GM21381 (cell line): ENCODE data around the gene C4A.
"Not testable (repeated sequence)": the region's sequence is repeated elsewhere in the genome, so short reads cannot be mapped to it uniquely, and the experiment has no call there.

ENCODE experiments used
- ATAC-seq: cut with Tn5 transposase; IDR thresholded peaks from one replicate; pipeline ENCODE4 v1.9.1; 2021; ENCODE audit warnings: mild to moderate bottlenecking, moderate library complexity; ENCODE audit not compliant: unreplicated experiment

C4A gene

DNA sequence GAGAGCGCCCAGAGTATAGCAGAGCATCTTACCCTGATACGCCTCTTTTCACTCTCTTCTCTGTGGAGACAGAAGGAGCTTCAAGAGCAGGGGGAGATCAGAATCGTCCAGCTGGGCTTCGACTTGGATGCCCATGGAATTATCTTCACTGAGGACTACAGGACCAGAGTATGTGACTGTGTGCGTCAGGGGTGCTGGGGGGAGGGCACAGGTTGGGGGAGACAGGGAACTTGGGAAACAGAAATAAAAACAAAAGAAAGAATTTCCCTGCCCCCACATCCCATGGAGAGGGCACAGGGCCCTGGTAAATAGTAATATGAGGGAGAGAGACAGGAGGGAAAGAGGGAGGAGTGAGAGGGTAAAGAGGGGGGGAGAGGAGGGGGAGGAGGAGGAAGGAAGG is 3.0 kb upstream of the C4A start:
- ATAC-seq, result no peak

DNA sequence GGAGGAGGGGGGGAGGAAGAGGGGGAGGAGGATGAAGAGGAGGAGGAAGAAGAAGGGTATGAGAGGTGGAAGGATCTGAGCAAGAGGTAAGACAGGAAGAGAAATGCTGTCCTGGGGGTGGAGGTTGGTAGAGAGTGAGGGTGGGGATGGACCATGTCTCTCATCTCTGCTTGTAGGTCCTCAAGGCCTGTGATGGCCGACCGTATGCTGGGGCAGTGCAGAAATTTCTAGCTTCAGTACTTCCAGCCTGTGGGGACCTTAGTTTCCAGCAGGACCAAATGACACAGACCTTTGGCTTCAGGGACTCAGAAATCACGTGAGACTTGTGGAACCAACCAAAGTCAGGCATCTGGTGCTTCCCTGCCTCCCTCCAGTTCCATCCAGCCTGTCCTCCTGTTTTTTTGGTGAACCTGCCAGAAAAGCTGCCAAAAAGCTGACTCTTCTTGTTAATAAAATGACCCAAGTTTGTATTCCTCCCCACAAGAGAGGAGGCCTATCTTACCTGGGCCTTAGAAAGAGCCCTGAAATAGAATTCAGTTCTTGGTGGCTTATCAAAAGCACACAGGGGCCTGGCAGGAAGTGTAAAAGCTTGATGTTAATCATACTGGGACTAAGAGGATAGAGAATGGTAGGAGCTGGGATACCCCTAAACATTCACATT is 2.5 kb upstream of the C4A start:
- ATAC-seq, result no peak

DNA sequence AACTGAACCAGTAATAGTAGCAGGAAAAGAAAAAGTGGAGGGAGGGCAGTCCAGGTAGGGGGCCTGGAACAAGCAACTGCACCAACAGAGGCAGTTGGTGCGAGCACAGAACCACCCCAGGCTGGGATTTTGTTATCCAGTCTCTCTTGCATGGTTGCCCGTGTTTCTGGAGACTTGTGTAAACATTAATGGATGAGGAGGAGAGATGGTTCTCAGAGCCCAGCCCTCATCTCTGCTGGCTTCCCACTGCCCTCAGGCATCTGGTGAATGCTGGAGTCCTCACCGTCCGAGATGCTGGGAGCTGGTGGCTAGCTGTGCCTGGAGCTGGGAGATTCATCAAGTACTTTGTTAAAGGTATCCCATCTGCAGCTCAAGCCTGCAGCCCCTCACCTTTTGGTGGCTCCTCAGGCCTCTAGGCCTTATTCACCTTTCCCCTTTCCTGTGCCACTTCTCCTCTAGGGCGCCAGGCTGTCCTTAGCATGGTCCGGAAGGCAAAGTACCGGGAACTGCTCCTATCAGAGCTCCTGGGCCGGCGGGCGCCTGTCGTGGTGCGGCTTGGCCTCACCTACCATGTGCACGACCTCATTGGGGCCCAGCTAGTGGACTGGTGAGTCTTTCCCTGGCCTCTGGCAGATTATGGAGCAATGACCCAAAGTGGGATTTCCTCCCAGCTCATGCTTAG is 1.5 kb upstream of the C4A start:
- ATAC-seq, result not testable (repeated sequence)

DNA sequence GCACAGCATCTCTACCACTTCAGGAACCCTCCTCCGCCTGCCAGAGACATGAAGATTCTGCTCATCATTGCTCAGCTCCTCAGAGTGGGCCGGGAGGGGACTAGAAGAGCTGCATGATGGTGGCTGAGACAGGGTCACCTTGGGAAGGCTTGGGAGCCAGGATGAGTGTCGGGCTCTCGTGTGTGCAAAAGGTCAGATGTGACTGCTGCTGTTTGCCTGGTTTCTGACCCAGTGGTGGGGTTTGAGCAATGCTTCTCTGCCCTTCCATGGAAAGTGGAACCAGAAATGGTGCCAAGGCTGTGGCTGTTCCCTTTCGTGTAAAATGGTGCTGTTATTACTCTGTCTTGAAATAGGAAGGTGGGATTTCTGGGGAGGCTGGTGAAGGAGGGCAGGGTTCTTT is 859 bp upstream of the C4A start:
- ATAC-seq, result not testable (repeated sequence)

DNA sequence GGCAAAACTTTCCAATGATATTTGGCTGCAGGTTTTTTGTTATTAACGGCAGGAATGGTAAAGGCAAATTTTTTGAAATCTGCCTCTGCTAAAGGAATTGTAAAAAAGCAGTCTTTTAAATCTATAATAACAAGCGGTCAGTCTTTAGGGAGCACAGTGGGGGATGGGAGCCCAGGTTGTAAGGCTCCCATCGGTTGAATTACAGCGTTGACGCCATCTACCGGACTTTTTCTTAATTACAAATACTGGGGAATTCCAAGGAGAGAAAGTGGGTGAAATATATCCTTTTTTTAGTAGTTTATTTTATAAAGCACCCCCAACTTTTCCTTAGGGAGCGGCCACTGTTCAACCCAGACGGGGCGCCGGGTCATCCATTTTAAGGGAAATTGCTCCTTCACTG is 7.5 kb downstream of the C4A start:
- not testable (repeated sequence) for ATAC-seq

DNA sequence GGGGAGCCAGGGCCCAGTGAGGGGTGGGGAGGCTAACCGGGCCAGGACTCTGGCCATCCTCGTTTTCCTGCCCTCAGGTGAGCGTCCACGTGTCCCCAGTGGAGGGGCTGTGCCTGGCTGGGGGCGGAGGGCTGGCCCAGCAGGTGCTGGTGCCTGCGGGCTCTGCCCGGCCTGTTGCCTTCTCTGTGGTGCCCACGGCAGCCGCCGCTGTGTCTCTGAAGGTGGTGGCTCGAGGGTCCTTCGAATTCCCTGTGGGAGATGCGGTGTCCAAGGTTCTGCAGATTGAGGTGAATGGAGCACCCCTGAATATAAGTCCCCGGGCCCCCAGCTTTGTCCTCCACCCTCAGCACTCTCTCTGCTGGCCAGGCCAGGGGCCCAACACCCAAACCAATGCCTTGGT is 12.6 kb downstream of the C4A start:
- ATAC-seq, result not testable (repeated sequence)

DNA sequence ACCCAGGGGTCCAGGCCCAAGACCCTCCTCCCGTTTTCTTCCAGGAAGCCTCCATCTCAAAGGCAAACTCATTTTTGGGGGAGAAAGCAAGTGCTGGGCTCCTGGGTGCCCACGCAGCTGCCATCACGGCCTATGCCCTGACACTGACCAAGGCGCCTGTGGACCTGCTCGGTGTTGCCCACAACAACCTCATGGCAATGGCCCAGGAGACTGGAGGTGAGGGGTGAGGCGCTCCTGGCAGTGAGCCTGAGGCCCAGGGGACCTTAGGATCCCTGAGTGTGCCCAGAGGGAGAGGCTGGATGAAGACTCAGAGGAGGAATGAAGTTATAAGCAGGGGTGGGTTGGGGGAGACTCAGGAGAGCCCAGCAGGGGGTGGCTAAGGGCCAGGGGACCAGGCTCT is 14.5 kb downstream of the C4A start:
- ATAC-seq, result not testable (repeated sequence)

DNA sequence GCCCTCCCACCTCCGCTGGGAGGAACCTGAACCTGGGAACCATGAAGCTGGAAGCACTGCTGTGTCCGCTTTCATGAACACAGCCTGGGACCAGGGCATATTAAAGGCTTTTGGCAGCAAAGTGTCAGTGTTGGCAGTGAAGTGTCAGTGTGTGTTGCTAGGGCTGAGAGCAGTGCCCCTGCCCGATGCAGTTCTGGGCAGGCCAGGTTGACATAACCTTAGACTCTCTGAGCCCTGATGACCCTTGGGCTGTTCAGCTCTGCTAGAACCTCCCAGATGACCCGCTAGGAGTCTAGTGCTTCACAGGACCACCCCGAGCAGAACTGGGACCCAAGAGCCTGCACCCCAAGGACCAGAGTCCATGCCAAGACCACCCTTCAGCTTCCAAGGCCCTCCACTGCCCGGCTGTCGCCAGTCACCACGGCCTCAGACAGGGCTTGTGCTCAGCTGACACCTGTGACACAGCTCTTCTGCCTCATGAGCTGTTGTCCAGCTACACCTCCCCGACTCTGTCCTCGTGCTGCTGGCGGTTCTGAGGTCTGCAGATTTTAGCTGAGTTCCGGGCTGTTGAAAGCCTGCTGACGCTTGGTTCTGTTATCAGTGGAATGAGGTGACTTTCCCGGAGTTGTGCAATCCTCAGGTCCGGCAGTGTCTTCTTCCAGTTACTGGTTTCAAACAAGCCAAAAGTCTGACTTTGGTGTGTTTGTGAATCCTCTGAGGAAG is 20.9 kb downstream of the C4A start:
- ATAC-seq, result not testable (repeated sequence)

DNA sequence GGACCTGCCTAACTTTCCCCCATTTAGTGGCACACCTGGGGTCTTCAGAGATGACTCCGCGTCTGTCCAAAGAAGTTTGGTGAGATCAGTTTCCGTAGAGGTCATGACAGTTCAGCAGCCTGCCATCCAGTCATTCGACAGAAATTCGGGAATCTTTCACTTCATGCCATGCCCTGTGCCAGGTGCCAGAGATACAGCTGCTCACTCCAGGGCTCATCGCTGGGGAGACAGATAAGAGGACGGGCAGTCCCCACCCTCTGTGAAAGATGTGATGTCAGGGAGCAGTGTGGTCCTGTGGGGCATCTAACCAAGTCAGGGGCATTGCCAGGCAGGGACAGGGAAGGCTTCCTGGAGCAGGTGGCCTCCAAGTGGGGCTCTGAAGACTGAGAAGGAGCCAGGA is 21.4 kb downstream of the C4A start:
- ATAC-seq, result not testable (repeated sequence)

DNA sequence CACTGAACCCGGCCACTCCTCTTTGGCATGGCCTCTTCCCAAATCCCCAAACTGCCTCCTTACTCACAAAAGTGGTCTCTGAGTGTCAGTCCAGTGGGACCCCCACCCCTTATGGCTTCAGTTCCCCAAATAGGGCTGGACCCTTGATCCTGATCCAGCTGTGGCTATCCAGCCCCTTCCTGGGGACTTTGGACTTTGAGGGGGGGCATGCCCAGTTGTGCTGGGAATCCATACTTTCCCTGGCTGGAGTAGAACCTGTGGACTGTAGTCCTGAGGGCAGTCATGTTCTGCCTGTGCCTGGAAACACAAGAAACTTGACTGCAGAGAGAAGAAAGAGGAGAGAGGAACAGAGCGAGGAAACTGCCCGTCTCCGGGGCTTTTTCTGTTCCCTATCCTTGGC is 22.5 kb downstream of the C4A start:
- not testable (repeated sequence) for ATAC-seq

DNA sequence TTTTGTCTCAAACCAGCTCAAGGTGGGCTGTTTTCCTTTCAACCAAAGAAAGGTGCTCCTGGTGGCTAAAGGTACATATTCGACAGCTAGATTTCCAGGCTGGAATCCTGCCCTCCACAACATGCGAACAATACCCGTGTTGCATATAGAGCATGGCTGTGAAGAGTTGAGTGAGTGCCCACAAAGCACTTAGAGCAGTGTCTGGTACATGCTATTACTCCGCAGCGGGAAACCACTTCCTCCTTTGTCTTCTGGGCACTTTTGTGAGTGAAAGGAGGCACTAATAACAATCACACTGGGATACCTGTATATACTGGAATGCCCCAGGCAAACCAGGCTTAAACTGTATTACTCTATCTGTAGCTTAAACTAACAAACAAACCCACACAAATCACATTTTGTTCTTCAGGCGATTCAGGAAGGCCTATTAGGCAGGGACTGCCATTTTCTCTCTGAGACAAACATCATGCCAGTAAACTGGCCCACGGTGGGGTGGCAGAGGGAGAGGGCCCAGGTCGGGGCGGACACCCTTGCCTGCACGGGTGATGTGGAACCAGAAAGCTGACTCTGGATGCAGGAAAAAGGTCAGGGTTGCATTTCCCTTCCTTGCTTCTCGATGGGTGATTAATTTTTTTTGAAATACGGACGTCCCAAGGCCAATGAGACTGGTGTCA is 23.1 kb downstream of the C4A start:
- ATAC-seq, result not testable (repeated sequence)

DNA sequence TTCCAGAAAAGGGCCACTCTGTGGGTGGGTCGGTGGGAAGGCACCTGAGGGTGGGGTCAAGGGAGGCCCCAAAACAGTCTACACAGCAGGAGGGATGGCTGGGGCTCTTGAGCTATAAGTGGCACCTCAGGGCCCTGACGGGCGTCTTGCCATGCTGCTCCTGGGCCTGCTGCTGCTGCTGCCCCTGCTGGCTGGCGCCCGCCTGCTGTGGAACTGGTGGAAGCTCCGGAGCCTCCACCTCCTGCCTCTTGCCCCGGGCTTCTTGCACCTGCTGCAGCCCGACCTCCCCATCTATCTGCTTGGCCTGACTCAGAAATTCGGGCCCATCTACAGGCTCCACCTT is 23.7 kb downstream of the C4A start:
- ATAC-seq, result not testable (repeated sequence)

DNA sequence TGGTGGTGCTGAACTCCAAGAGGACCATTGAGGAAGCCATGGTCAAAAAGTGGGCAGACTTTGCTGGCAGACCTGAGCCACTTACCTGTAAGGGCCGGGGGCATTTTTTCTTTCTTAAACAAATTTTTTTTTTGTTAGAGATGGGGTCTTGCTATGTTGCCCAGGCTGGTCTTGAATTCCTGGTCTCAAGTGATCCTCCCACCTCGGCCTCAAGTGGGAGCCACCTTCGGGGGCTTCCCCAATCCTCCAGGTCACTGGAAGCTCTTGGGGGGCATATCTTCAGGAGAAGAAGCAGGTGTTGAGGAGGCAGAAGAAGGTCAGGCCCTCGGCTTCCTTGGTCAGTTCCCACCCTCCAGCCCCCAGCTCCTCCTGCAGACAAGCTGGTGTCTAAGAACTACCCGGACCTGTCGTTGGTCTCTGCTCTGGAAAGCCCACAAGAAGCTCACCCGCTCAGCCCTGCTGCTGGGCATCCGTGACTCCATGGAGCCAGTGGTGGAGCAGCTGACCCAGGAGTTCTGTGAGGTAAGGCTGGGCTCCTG is 24.2 kb downstream of the C4A start:
- ATAC-seq, result not testable (repeated sequence)

DNA sequence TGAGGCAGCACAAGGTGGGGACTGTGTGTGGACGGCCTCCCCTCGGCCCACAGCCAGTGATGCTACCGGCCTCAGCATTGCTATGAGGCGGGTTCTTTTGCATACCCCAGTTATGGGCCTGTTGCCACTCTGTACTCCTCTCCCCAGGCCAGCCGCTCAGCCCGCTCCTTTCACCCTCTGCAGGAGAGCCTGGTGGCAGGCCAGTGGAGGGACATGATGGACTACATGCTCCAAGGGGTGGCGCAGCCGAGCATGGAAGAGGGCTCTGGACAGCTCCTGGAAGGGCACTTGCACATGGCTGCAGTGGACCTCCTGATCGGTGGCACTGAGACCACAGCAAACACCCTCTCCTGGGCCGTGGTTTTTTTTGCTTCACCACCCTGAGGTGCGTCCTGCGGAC is 25.2 kb downstream of the C4A start:
- ATAC-seq, result not testable (repeated sequence)

DNA sequence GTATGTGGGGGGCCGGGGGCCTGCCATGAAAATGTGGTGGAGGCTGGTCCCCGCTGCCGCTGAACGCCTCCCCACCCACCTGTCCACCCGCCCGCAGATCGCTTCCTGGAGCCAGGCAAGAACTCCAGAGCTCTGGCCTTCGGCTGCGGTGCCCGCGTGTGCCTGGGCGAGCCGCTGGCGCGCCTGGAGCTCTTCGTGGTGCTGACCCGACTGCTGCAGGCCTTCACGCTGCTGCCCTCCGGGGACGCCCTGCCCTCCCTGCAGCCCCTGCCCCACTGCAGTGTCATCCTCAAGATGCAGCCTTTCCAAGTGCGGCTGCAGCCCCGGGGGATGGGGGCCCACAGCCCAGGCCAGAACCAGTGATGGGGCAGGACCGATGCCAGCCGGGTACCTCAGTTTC is 26.2 kb downstream of the C4A start:
- not testable (repeated sequence) for ATAC-seq

DNA sequence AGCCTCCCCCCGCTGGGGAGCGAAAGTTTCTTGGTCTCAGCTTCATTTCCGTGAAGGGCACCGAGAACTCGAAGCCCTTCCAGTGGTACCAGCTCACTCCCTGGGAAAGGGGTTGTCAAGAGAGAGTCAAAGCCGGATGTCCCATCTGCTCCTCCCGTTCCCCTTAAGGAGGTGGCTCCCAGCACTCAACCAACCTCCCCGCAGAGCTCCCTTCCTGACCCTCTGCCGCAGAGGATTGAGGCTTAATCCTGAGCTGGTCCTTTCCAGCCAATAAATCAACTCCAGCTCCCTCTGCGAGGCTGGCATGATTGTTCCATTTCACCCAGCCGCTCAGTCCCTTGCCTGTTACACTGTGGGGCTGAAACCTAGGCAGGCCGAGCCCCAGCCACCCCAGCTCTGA is 26.8 kb downstream of the C4A start:
- ATAC-seq, result not testable (repeated sequence)

DNA sequence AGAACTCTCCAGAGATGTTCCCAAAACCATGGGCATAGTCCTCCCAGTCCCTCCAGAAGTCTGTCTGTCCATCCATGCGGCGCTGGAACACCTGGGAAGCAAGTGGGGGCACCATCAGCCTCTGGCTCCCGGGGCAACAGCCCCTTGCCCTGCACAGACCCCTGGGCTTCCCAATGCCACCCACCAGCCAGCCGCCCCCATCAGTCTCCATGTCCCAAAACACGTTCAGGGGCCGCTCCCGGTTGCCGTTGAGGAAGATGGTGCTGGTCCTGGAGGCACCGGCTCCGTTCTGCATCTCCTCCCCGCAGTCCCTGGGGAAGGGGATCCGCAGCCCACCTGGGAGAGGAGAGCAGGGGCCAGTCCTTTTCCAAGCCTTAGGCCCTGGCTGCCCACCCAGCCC is 27.7 kb downstream of the C4A start:
- ATAC-seq, result not testable (repeated sequence)

DNA sequence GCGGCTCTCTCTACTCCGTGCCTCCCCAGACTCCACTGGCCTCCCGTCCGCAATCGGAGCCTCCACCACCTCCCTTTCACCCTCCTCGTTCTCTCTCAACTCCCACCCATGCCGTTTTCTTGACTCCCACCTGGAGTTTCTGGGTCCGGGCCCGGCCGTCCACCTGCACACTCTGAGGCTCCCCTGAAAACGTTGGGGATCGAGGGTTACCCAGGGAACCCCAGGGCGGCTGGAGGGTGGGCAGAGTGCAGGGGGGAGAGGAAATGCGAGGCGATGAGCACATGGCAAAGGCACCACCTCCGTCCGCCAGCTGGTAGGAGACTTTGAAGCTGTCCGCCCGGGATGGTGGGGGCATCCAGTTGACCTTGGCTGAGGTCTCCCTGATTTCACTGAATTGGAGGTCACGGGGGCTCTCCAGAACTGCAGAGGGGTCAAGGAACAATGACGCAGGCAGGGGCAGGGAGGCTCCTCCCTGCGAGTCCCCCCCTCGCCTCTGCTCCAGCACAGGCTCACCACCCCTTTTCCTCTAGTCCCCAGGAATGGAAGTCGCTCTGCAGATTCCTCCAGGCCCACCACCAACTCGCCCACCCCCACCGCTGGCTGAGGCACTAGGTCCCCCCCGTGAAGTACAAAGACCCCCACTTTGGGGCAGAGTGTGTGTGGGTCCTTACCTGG is 29.1 kb downstream of the C4A start:
- ATAC-seq, result not testable (repeated sequence)

DNA sequence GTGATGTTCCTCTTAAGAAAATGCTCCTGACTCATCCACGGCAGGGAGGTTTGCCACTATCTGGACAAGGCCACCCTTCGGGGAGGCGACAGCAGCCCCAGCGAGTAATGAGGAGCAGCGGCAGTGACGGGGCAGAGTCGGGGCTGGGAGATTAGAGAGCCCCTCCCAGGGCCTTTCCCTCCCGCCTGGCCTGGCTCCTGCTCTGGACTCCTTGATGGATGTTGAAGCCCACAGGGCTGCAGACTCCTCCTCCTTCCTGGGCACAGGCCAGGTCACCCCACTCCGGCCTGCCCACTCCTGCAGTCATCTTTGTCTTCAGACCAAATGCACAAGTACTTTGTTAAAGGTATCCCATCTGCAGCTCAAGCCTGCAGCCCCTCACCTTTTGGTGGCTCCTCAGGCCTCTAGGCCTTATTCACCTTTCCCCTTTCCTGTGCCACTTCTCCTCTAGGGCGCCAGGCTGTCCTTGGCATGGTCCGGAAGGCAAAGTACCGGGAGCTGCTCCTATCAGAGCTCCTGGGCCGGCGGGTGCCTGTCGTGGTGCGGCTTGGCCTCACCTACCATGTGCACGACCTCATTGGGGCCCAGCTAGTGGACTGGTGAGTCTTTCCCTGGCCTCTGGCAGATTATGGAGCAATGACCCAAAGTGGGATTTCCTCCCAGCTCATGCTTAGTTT is 31.2 kb downstream of the C4A start:
- not testable (repeated sequence) for ATAC-seq

DNA sequence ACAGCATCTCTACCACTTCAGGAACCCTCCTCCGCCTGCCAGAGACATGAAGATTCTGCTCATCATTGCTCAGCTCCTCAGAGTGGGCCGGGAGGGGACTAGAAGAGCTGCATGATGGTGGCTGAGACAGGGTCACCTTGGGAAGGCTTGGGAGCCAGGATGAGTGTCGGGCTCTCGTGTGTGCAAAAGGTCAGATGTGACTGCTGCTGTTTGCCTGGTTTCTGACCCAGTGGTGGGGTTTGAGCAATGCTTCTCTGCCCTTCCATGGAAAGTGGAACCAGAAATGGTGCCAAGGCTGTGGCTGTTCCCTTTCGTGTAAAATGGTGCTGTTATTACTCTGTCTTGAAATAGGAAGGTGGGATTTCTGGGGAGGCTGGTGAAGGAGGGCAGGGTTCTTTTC is 31.9 kb downstream of the C4A start:
- ATAC-seq, result not testable (repeated sequence)
